Memory B cell (primary cell): ENCODE results near the gene WDPCP.
"Not testable (repeated sequence)": the region's sequence is repeated elsewhere in the genome, so short reads cannot be mapped to it uniquely, and the experiment has no call there.

Experiments used
- ATAC-seq: fragments of 150-1000 bp; cut with Tn5 transposase; 2 replicates; pipeline ENCODE4 v1.10.0; 2021; ENCODE audit warnings: low read depth, mild to moderate bottlenecking, moderate library complexity
- DNase-seq, 2 donors: peaks; one replicate each; pipeline ENCODE4 v3.0.0; 2022; ENCODE audit warnings: low spot score in 2 of 2
- H3K27ac Mint-ChIP-seq: one replicate; pipeline ENCODE4 v1.8.0; 2022; ENCODE audit warnings: mild to moderate bottlenecking, moderate library complexity, mixed read lengths
- H3K27me3 Mint-ChIP-seq: one replicate; pipeline ENCODE4 v1.8.0; 2022; ENCODE audit warnings: mixed read lengths
- H3K36me3 Mint-ChIP-seq: one replicate; pipeline ENCODE4 v1.8.0; 2022; ENCODE audit warnings: mild to moderate bottlenecking, mixed read lengths
- H3K4me1 Mint-ChIP-seq: one replicate; pipeline ENCODE4 v1.8.0; 2022; ENCODE audit warnings: mixed read lengths
- H3K4me3 Mint-ChIP-seq: one replicate; pipeline ENCODE4 v1.8.0; 2022; ENCODE audit warnings: mild to moderate bottlenecking, moderate library complexity, mixed read lengths
- H3K9me3 Mint-ChIP-seq: one replicate; pipeline ENCODE4 v1.8.0; 2022; ENCODE audit warnings: mixed read lengths

The WDPCP gene

DNA sequence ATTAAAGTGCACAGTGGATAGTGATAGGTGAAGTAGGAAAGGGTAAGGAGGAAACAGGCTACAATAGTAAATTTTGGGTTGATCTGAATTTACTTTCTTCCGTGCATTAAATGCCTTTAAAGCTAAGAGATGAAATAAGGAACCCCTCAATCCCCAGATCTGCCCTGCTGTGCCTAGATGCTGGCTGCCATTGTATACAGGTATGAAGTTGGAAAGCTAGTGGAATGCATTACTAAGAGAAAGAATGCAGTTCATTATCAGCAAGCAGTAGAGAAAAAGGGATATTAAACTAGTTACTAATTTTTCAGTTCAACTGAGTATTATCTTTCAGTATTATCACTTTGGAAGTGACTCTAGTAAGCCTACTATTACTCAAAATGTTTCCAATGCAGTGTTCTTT, 93.3 kb downstream of the WDPCP start:
- H3K27me3 Mint-ChIP-seq, result no peaks in the 10 kb centered on the region
- DNase-seq (no peak), ATAC-seq (no peak)
- H3K4me1 Mint-ChIP-seq, result peaks cover 13% of the 10 kb centered on the region
- no peak overlapping the region for H3K4me3 Mint-ChIP-seq
- H3K9me3 Mint-ChIP-seq, result peaks cover 2% of the 10 kb centered on the region
- no peak overlapping the region for H3K27ac Mint-ChIP-seq
- H3K36me3 Mint-ChIP-seq, result peaks cover 13% of the 10 kb centered on the region

DNA sequence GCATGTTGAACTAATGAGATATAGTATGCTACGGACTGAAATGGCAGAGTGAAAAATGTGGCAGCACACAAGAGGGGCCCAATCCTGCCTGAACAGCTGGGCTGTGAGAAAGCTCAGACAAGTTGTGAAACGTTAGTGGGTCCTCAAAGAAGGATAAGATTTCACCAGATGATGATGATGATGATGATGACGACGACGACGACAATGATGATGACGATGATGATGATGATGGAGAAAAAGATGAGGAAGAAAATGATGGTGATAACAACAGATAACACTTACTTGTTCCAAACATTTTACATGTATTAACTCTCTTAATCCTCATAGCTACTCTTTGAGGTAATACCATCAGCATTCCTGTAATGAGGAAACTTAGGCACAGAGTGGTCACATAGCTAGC, 94.2 kb downstream of the WDPCP start:
- H3K9me3 Mint-ChIP-seq, result peaks cover 2% of the 10 kb centered on the region
- H3K4me3 Mint-ChIP-seq, result no peak overlapping the region
- H3K27ac Mint-ChIP-seq, result no peak overlapping the region
- H3K27me3 Mint-ChIP-seq, result no peaks in the 10 kb centered on the region
- peaks cover 9% of the 10 kb centered on the region for H3K4me1 Mint-ChIP-seq
- no peak for DNase-seq
- ATAC-seq, result no peak
- peaks cover 13% of the 10 kb centered on the region for H3K36me3 Mint-ChIP-seq

DNA sequence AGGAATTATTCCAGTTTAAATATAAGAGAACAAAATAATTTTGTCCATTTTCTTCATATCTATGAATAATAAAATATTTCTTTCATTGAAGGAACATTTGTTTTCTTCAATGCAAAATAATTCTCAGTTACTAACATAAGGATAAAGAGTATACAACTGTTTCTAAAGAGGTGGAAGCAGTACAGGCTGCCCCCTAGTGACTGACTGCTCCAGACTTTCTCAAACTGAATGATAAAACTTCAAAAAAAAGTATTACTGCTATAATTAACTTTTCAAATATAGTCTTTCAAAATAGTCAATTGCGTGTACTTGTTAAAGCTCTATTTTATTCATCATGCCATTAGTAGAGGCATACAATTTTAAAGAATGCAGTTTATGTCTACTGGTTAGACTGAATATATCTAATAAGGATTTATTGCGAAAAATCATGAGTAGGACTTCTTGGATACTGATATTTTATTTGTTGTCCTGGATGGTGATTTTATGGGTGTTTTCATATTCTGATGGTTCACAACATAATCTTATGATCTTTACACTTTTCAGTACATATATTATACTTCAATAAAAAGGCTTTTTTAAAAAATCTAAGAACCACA, 100.1 kb downstream of the WDPCP start:
- Mint-ChIP-seq H3K27ac (no peak overlapping the region), H3K36me3 (peaks cover 15% of the 10 kb centered on the region), H3K9me3 (no peaks in the 10 kb centered on the region), H3K4me3 (no peak overlapping the region), H3K27me3 (no peaks in the 10 kb centered on the region), H3K4me1 (no peaks in the 10 kb centered on the region)
- no peak for ATAC-seq
- no peak for DNase-seq

DNA sequence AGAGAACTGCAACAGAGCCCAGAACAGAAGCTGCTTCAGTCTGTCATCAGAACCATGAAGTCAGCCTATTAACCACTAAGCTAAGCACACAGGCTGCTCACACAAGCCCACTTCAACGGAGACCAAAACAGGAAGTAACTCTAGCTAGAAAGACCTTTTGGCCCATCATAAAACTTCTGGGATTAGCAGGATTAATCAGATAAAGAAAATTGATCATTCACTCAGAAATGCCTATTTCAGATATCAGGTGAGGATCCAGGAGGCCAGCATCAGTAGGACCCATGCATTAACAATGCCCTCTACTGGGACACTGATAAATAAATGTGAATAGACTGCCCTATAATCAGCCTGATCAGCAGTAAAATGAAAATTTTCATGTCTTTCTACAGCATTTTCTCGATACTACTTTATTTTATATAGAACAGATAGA, 101.4 kb downstream of the WDPCP start:
- Mint-ChIP-seq H3K27me3 (no peaks in the 10 kb centered on the region), H3K36me3 (peaks cover 15% of the 10 kb centered on the region), H3K27ac (no peak overlapping the region), H3K9me3 (no peaks in the 10 kb centered on the region), H3K4me3 (no peak overlapping the region), H3K4me1 (no peaks in the 10 kb centered on the region)
- ATAC-seq (no peak), DNase-seq (no peak)

DNA sequence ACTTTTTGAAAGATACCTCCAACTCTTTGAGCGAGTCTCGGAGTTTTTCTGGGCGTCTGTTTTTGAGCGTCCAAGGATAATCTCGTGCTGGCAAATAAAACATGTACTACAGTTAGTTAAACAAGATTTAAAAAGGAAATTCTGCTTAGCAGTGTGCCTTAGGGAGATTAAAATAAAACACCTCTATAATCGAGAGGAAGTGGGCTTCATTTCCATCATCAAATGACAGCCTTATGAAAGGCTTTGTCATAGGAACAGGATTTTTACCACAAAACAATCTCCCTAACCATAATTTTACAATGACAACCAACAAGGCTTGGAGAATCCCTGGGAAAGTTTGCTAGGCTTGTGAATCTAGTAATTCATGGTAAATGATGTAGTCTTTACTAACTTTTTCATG, 103.4 kb downstream of the WDPCP start:
- H3K36me3 Mint-ChIP-seq, result peaks cover 21% of the 10 kb centered on the region
- H3K4me1 Mint-ChIP-seq, result no peaks in the 10 kb centered on the region
- no peaks in the 10 kb centered on the region for H3K27me3 Mint-ChIP-seq
- H3K4me3 Mint-ChIP-seq, result no peak overlapping the region
- no peaks in the 10 kb centered on the region for H3K9me3 Mint-ChIP-seq
- no peak overlapping the region for H3K27ac Mint-ChIP-seq
- ATAC-seq (no peak), DNase-seq (no peak)

DNA sequence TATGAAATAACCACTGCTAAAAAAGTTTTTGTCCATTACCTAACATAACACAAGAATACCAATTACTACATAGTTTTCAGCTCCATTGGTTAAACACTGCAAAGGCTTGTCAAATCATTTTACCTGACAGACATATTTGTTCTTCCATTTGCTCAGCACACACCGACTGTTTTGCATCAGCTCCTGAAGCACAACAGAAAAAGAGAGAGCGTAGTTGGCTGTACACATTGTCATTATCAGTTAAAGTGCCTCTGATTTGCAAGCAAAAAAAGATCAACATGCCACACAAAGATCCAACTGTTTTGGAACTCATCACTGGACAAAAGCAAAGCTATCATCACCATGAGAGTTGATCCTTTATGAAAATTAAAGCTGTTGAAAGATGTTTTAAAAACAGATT, 103.8 kb downstream of the WDPCP start:
- DNase-seq, result no peak
- no peaks in the 10 kb centered on the region for H3K4me1 Mint-ChIP-seq
- no peak overlapping the region for H3K4me3 Mint-ChIP-seq
- H3K9me3 Mint-ChIP-seq, result no peaks in the 10 kb centered on the region
- ATAC-seq, result no peak
- H3K36me3 Mint-ChIP-seq, result peaks cover 21% of the 10 kb centered on the region
- H3K27ac Mint-ChIP-seq, result no peak overlapping the region
- H3K27me3 Mint-ChIP-seq, result no peaks in the 10 kb centered on the region

DNA sequence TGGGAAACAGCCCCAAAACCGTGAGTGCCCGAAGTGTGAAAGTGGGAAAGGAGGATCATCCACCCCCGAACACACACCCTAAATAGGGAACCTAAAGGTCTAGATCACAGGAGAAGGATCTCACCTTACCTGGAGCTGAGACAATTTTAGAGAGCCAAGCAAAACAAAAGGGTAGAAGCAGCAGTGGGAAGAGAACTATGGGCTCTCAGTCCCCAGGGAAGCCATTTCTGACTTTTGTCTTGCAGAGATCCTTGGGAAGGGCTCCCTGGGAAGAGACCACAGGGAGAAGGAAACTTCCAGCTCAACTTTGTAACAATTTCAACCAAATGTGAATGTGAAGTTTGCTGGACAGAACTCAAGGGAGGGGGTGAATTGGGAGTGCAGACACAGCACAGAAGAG, 110.6 kb downstream of the WDPCP start:
- peaks cover 26% of the 10 kb centered on the region for H3K36me3 Mint-ChIP-seq
- H3K4me3 Mint-ChIP-seq, result no peak overlapping the region
- no peak overlapping the region for H3K27ac Mint-ChIP-seq
- no peaks in the 10 kb centered on the region for H3K4me1 Mint-ChIP-seq
- no peak for ATAC-seq
- no peaks in the 10 kb centered on the region for H3K9me3 Mint-ChIP-seq
- H3K27me3 Mint-ChIP-seq, result no peaks in the 10 kb centered on the region
- no peak for DNase-seq

DNA sequence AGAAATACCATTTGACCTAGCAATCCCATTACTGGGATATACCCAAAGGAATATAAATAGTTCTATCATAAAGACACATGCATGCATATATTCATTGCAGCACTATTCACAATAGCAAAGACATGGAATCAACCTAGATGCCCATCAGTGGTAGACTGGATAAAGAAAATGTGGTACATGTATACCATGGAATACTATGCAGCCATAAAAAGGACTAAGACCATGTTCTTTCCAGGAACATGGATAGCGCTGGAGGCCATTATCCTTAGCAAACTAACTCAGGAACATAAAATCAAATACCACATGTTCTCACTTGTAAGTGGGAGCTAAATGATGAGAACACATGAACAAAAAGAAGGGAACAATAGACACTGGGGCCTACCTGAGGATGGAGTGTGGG, 119.0 kb downstream of the WDPCP start:
- not testable (repeated sequence) for DNase-seq, H3K27me3 Mint-ChIP-seq, ATAC-seq, H3K4me3 Mint-ChIP-seq, H3K27ac Mint-ChIP-seq, H3K4me1 Mint-ChIP-seq
- peaks cover 25% of the 10 kb centered on the region for H3K36me3 Mint-ChIP-seq
- peaks cover 11% of the 10 kb centered on the region for H3K9me3 Mint-ChIP-seq

DNA sequence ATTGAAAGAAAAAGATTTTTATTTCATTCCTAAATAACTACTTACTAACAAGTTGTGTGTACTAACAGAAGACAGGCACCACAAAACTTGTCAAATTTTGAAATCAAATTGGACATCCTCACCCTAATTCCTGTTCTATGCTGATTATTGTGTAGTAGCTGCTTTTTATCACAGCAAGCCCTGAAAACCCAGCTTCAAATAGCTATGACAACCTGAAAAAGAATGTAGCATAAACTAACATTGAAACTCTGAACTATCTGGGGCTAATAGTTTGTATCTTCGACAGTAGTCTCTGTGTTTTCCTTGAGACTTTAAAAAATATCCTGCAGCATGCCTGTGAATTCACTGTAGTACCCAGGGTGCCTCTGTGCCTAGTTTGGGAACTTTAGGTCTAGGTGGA, 122.6 kb downstream of the WDPCP start:
- H3K36me3 Mint-ChIP-seq, result peaks cover 51% of the 10 kb centered on the region

DNA sequence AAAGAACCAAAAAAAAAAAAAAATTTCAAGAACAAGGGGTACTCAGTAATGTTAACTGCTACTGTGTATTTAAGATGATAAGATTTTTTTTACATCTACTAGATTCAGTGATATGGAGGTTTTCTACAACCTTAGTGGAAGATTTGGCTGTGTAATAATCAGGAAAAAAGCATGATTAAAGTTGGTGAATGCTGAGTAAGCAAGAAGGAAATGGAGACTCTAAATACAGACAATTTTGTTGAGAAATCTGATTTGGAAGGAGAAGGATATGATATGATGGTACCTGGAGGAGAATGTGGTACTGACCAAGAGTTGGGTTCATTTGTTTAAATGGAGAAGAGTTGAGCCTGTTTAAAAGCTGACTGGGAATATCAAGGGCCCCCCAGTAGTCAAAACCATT, 125.1 kb downstream of the WDPCP start:
- no peak overlapping the region for H3K27ac Mint-ChIP-seq
- ATAC-seq, result no peak
- H3K36me3 Mint-ChIP-seq, result peaks cover 52% of the 10 kb centered on the region
- H3K4me1 Mint-ChIP-seq, result no peaks in the 10 kb centered on the region
- no peak for DNase-seq
- no peaks in the 10 kb centered on the region for H3K27me3 Mint-ChIP-seq
- no peak overlapping the region for H3K4me3 Mint-ChIP-seq
- peaks cover 15% of the 10 kb centered on the region for H3K9me3 Mint-ChIP-seq

More for the DNA sequence above, 122.6 kb downstream of the WDPCP start:
- no peaks in the 10 kb centered on the region for H3K4me1 Mint-ChIP-seq
- DNase-seq (no peak), ATAC-seq (no peak)
- H3K4me3 Mint-ChIP-seq, result no peak overlapping the region
- H3K27me3 Mint-ChIP-seq, result no peaks in the 10 kb centered on the region
- no peak overlapping the region for H3K27ac Mint-ChIP-seq
- peaks cover 18% of the 10 kb centered on the region for H3K9me3 Mint-ChIP-seq

DNA sequence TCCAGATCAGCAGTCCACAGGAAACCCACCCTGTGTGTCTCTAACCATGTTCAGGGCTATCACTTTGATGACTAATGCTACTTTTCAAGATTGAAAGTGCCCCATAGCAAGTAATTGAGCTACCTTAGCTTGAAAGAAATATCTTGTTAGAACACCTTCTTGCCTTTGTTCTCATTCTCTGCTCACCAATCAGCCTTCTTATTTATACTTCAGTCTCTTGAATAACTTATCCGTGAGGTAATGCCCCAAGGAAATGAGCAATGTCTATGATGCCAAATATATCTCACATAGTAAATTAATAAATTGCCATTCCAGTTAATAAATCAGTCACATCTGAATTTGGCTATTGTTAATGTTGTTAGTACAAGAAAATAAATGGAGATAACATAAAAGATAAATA, 141.6 kb downstream of the WDPCP start:
- ATAC-seq (no peak), DNase-seq (no peak)
- H3K4me1 Mint-ChIP-seq, result no peaks in the 10 kb centered on the region
- no peaks in the 10 kb centered on the region for H3K9me3 Mint-ChIP-seq
- H3K27ac Mint-ChIP-seq, result no peak overlapping the region
- no peaks in the 10 kb centered on the region for H3K27me3 Mint-ChIP-seq
- H3K4me3 Mint-ChIP-seq, result no peak overlapping the region
- H3K36me3 Mint-ChIP-seq, result peaks cover 22% of the 10 kb centered on the region

DNA sequence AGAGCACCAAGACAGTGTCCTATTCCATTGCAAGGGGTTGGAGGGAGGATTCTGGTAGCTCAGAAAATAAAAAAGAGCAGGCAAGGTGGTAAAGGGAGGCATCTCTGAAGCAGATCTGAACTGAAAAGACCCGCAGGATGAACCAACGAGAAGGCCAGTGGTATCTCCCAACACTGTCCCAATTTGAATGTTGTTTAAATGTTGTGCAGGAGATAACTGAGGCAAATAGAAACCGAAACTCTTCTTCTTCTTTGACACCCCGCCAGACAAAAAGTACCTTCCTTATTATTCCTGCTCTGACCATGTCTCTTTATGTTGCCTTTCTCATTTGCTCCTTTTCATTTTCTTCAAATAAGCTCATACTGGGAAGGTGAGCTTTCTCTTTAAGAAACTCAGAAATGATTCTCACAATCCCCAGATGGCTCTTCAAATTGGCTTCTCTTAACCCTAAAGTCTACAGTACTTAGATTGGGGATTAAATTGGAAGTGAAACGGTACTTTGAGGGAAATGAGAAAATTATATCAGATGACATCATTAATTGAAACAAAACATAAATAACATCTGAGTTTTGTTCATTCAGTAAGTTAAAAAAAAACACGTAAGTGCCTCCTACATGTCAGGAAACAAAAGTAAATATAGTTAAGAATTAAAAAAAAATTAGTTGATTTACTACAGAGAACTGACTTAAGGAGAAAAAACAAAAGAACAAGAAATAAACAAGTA, 143.6 kb downstream of the WDPCP start:
- no peaks in the 10 kb centered on the region for H3K4me1 Mint-ChIP-seq

DNA sequence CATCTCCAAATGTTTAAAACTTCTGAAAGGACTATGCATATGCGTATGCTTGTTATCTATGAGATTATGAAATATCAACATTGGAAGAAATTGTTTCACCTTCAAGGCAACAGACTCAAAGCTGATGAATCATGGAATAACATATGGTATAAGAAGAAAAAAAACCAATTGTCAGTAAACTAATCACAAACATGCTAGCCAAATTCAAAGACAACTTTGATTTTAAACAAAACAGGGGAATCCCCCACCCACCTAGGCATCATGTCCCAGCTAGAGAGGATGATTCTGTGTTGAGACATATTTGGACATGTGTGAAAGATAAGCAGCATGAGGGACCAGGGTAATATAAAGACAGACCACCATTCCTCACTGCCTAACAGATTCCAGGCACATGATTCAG, 147.7 kb downstream of the WDPCP start:
- H3K27me3 Mint-ChIP-seq, result no peaks in the 10 kb centered on the region
- H3K9me3 Mint-ChIP-seq, result no peaks in the 10 kb centered on the region
- peaks cover 5% of the 10 kb centered on the region for H3K36me3 Mint-ChIP-seq
- no peaks in the 10 kb centered on the region for H3K4me1 Mint-ChIP-seq
- ATAC-seq (no peak), DNase-seq (no peak)
- H3K27ac Mint-ChIP-seq, result no peak overlapping the region
- H3K4me3 Mint-ChIP-seq, result no peak overlapping the region

More for the DNA sequence above, 143.6 kb downstream of the WDPCP start:
- no peaks in the 10 kb centered on the region for H3K9me3 Mint-ChIP-seq
- ATAC-seq (no peak), DNase-seq (no peak)
- H3K27me3 Mint-ChIP-seq, result no peaks in the 10 kb centered on the region
- H3K36me3 Mint-ChIP-seq, result peaks cover 10% of the 10 kb centered on the region
- no peak overlapping the region for H3K4me3 Mint-ChIP-seq
- H3K27ac Mint-ChIP-seq, result no peak overlapping the region

DNA sequence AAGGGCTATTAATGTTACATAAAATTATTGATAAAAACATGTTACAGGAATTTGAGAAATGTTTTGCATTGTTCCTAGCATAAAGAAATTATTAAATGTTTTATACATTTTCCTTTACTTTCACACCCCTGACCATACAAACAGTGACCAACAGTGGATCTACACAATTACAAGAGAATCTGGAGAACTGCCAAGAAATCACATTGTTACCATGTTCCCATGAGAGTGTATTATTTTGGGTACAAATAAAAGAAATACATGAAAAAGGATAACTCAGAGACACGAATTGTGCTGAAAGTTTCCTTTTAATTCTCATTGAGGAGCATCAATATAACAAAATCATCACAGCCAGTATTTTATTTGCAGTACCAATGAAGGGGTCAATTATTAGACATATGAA, 150.1 kb downstream of the WDPCP start:
- ATAC-seq, result no peak
- Mint-ChIP-seq H3K27ac (no peak overlapping the region), H3K4me1 (no peaks in the 10 kb centered on the region), H3K4me3 (no peak overlapping the region), H3K36me3 (peaks cover 6% of the 10 kb centered on the region), H3K27me3 (no peaks in the 10 kb centered on the region), H3K9me3 (no peaks in the 10 kb centered on the region)
- no peak for DNase-seq

DNA sequence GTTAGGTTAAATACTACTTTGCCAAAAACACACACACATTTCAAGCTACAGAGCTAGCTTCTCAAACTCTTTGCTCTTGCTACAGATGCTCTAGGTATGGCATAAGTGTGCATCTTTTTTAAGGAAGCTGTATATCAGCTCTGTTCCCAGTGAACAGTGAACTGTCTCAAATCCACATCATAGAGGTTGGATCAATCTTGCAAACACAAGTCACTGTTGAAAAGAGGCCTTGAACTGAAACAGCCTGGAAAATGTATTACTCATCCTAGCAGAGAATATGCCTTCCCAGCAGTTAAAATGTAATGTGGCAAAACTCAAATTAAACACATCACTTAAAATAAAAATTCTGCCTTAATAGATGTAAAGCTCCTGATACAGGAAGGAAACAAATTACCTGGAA, 151.8 kb downstream of the WDPCP start:
- no peaks in the 10 kb centered on the region for H3K27me3 Mint-ChIP-seq
- no peak overlapping the region for H3K27ac Mint-ChIP-seq
- no peak for ATAC-seq
- no peaks in the 10 kb centered on the region for H3K4me1 Mint-ChIP-seq
- no peaks in the 10 kb centered on the region for H3K9me3 Mint-ChIP-seq
- DNase-seq, result no peak
- no peak overlapping the region for H3K4me3 Mint-ChIP-seq
- H3K36me3 Mint-ChIP-seq, result peaks cover 9% of the 10 kb centered on the region
